ENCODE measurements around the gene A4GNT. TPM values are rescaled to one million over a fixed set of nuclear protein-coding genes. Genes with fewer than 3 reads are reported as not detected.

The A4GNT gene
- total RNA-seq, 1 donor: not detected

- H3K9me3 ChIP-seq (ENCODE audit: low read depth, low read length): no peaks in the 10 kb centered on the region
- TF ChIP-seq CTCF (IDR thresholded peaks at IDR 0.05; ENCODE audit: extremely low read depth, low read depth, low read length): no peak
- H3K36me3 ChIP-seq (ENCODE audit: insufficient read depth, low read length): no peaks in the 10 kb centered on the region
- H3K79me2 ChIP-seq (ENCODE audit: insufficient read depth, low read length): no peaks in the 10 kb centered on the region
- no peak overlapping the region for H3K4me3 ChIP-seq (ENCODE audit: insufficient read depth, low read length)
- H4K20me1 ChIP-seq (ENCODE audit: insufficient read depth, low read length): no peaks in the 10 kb centered on the region
- no peaks in the 10 kb centered on the region for H3K27me3 ChIP-seq (ENCODE audit: insufficient read depth, low read length)
- DNase-seq (ENCODE audit: insufficient read length, low spot score, missing footprints): peak; percentile 72
- H3K4me2 ChIP-seq (ENCODE audit: insufficient read depth, low read length): peak overlapping the region; percentile 76
- H2AFZ ChIP-seq (ENCODE audit: low read length): no peak overlapping the region
- peaks cover 24% of the 10 kb centered on the region for H3K4me1 ChIP-seq (ENCODE audit: insufficient read depth, low read length)
- peak overlapping the region; percentile 80 for H3K27ac ChIP-seq (ENCODE audit: low read depth, low read length)
These were observed 7.4 kb downstream of the A4GNT start for GRCh38 chr3:138124706-138125355.

- DNase-seq (ENCODE audit: insufficient read length, low spot score, missing footprints): no peak
- H2AFZ ChIP-seq (ENCODE audit: low read length): no peak overlapping the region
- no peaks in the 10 kb centered on the region for H3K9me3 ChIP-seq (ENCODE audit: low read depth, low read length)
- H3K27ac ChIP-seq (ENCODE audit: low read depth, low read length): no peak overlapping the region
- H3K4me1 ChIP-seq (ENCODE audit: insufficient read depth, low read length): peaks cover 24% of the 10 kb centered on the region
- no peaks in the 10 kb centered on the region for H3K36me3 ChIP-seq (ENCODE audit: insufficient read depth, low read length)
- H3K27me3 ChIP-seq (ENCODE audit: insufficient read depth, low read length): no peaks in the 10 kb centered on the region
- H3K4me3 ChIP-seq (ENCODE audit: insufficient read depth, low read length): no peak overlapping the region
- no peaks in the 10 kb centered on the region for H3K79me2 ChIP-seq (ENCODE audit: insufficient read depth, low read length)
- H3K4me2 ChIP-seq (ENCODE audit: insufficient read depth, low read length): no peak overlapping the region
- H4K20me1 ChIP-seq (ENCODE audit: insufficient read depth, low read length): no peaks in the 10 kb centered on the region
- no peak for TF ChIP-seq CTCF (IDR thresholded peaks at IDR 0.05; ENCODE audit: extremely low read depth, low read depth, low read length)
These were observed 8.0 kb downstream of the A4GNT start for GRCh38 chr3:138124188-138124587.

- Histone ChIP-seq H3K36me3 (ENCODE audit: insufficient read depth, low read length) (no peaks in the 10 kb centered on the region), H3K9me3 (ENCODE audit: low read depth, low read length) (no peaks in the 10 kb centered on the region), H3K27ac (ENCODE audit: low read depth, low read length) (no peak overlapping the region), H3K4me1 (ENCODE audit: insufficient read depth, low read length) (peaks cover 7% of the 10 kb centered on the region), H2AFZ (ENCODE audit: low read length) (peak overlapping the region; percentile 7), H4K20me1 (ENCODE audit: insufficient read depth, low read length) (no peaks in the 10 kb centered on the region), H3K27me3 (ENCODE audit: insufficient read depth, low read length) (no peaks in the 10 kb centered on the region), H3K4me3 (ENCODE audit: insufficient read depth, low read length) (no peak overlapping the region), H3K79me2 (ENCODE audit: insufficient read depth, low read length) (peaks cover 4% of the 10 kb centered on the region), H3K4me2 (ENCODE audit: insufficient read depth, low read length) (no peak overlapping the region)
- TF ChIP-seq CTCF (IDR thresholded peaks at IDR 0.05; ENCODE audit: extremely low read depth, low read depth, low read length): no peak
- DNase-seq (ENCODE audit: insufficient read length, low spot score, missing footprints): no peak
These were observed 12.8 kb downstream of the A4GNT start for GRCh38 chr3:138119423-138119766.

GRCh38 chr3:138118612-138119422 lies 13.4 kb downstream of the A4GNT start:
- Histone ChIP-seq H3K27ac (ENCODE audit: low read depth, low read length) (no peak overlapping the region), H3K36me3 (ENCODE audit: insufficient read depth, low read length) (no peaks in the 10 kb centered on the region), H3K4me3 (ENCODE audit: insufficient read depth, low read length) (no peak overlapping the region), H3K4me1 (ENCODE audit: insufficient read depth, low read length) (peaks cover 13% of the 10 kb centered on the region), H3K4me2 (ENCODE audit: insufficient read depth, low read length) (no peak overlapping the region), H3K9me3 (ENCODE audit: low read depth, low read length) (no peaks in the 10 kb centered on the region), H3K27me3 (ENCODE audit: insufficient read depth, low read length) (no peaks in the 10 kb centered on the region), H3K79me2 (ENCODE audit: insufficient read depth, low read length) (peaks cover 10% of the 10 kb centered on the region), H2AFZ (ENCODE audit: low read length) (peak overlapping the region; percentile 7), H4K20me1 (ENCODE audit: insufficient read depth, low read length) (no peaks in the 10 kb centered on the region)
- TF ChIP-seq CTCF (IDR thresholded peaks at IDR 0.05; ENCODE audit: extremely low read depth, low read depth, low read length): peak; percentile 96
- peak; percentile 88 for DNase-seq (ENCODE audit: insufficient read length, low spot score, missing footprints)

All from osteoblast (primary cell).